ENCODE results near the gene FHDC1.

FHDC1 gene

DNA sequence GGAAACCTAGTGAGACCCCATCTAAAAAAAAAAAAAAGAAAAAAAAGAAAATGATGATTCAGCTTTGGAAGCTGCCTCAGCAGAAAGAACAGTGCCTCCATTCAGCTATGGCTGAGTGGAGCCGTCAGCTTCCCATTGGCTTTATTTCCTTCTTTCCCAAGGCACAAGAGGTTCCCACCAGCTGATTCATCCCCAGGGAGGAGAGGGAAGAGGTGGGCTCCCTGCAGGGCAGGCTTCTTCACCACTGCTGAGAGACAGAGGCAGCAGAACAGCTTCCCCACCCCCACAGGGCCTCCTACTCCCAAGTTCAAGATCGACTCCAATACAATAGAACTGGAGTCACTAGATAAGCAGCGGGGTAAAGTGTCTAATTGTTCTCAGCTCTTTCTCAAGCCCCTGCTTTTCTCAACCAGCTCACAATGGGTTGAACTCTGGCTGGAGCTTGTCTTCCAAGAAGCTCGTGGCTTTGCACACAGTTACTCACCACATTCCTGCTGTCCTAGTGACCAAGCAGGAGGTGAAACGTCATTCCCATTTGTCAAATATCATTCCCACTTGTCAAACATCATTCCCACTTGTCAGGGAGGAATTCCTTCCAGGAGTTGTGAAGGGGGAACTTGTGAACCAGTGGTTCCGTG, 47.8 kb downstream of the FHDC1 start:
- DNase-seq = no peak

DNA sequence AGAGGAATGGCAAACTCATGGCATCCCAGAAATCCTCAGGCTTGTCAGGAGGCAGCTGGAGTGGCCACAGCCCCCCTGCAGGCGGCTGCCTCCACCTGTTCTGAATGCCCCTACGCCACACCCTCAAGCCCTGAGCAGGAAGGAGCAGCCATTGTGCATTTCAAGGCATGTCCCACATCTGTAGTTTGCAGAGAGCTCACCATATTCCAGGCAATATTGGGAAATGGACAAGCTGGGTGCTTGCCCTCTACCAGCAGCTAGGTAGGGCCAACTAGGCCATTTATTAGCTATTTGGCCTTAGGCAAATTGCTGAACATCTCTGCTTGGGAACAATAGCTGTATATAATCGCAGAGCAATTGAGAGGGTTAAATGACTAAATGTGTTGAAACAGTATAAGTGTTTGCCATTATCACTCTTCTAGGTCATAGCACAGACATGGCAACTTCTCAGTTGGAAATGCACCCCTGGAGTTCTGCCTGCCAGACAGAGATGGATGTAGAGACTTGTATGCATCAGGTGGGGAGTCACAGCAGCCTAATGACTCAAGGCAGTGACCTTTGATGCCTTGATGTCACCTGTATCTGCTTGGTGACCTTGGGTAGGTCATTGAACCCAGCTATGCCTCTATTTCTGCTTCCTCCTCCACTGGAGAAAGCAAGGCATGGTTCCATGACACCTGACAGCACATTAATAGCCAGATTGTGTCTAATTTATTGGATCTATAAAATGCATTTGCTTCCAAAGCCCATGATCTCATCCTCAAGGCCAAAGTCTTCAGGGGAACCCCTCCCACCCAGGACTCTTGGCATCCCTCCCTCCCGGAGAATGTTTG, 52.8 kb downstream of the FHDC1 start:
- no peak for DNase-seq

DNA sequence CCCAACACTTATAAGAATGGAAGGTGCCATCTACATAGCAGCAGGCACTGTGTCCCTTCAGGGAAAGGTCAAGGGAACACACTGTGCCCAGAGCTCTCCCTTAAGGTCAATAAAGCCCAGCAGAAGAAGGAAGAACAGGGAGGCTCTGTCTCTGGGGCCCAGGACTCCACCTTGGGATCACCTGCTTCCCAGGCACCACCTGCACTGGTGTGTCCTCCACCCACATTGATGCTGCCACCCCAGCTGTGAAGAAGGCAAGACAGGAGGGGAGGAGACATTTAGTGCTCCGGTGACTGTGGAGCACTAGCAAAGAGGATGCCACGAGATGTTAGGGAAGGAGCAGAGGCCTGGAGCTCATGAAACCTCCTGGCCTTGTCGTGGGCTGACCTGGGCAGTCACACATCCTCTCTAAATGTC, 53.4 kb downstream of the FHDC1 start:
- DNase-seq = no peak

DNA sequence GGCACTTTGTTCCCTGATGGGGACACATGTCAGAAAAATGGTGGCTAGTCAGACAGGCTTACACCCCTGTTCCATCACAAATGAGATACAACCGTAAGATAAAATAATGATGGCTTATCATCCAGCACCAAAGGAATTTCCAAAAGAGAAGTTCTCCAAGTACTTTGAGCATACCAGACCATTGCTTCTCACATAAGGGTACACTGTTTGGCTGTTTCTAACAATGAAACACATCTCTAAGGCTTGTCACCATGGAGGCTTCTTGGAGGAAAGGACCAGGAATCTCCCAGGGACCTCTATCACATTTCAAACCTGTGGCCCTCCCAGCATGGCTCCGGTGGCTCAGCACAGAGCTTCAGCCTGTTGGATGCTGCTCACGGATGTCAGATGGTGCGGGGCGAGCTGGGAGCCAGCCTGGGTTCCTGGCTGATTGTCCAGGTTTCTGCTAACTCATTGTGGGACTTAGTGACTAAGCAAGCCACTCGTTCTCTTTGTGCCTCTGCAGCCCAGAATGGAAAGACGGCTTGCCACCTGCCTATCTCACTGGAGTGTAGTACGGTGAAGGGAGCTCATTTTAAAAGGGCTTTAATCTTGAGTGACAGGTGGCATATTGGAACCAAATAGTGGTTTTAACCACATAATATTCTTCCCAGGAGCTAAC, 54.5 kb downstream of the FHDC1 start:
- peak; percentile 22 for DNase-seq

DNA sequence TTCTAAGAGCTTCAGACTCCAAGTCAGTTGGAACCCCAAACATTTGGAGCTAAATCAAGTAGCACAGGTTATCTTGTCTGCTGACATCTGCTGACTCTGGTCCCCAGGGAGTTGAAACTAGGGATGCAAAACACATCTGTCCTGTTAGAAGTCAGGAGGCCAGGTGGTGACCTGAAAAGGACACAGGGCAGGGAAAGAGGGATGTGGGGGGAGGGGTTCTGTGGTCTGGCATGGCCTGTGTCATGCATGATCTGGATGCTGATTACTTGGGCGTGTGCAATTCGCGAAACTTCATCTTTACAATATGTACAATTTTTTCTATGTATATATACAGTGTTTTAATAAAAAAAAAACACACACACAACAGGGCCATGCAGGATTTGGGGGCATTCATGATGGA, 55.3 kb downstream of the FHDC1 start:
- no peak for DNase-seq

DNA sequence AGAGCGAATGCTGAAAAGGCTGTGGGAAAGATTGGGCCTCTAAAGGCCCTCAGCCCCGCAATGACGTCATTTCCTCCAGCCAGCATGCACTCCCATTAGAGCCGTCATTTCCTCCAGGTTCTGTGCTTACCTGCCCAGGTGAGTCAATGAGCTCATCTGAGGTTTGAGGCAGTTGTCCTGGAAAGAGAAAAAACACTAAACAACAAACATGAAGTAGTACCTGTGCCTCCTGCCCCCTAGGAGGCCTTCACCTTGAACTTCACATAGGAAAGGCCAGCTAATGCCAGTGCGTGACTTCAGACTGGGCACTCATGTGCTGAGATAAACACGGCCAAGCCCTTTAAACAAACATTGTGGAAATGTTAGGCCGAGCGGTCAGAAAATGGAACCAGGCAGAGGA, 55.9 kb downstream of the FHDC1 start:
- DNase-seq = peak; percentile 8

DNA sequence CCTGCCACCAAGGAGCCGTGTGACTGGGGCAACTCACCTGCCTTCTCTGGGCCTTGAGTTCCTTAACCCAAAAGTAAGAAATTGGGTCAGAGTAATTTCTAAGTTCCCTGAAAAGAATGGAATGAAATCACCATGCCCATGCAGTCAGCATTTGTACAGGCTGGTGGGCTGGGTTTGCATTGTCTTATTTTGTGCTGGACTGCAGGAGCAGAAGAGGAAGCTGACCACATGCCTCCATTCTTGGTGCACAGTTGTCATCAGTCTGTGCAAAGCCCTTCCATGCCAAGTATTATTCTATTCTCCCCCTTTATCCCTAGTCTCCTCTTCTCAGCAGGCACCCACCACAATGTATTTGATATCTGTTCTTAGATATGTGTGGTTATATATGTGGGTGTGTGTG, 56.3 kb downstream of the FHDC1 start:
- DNase-seq = no peak

DNA sequence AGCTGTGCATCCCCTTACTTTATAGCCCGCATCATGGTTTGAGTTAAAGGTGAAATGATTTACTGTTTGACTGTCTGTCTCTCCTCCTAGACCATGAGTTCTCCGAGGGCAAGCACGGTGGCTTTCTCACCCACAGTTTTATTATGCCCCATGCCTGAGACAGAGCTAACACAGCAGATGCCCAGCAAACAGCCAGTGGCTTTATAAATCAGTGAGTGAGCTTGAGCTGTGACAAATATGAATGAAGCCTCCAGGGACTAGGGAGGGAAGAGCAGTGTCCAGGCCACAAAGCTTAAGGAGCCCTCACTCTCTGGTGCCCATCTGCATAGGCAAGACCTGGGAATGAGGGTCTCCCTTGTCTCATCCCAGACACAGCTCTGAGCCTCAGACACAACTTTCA, 57.9 kb downstream of the FHDC1 start:
- no peak for DNase-seq

DNA sequence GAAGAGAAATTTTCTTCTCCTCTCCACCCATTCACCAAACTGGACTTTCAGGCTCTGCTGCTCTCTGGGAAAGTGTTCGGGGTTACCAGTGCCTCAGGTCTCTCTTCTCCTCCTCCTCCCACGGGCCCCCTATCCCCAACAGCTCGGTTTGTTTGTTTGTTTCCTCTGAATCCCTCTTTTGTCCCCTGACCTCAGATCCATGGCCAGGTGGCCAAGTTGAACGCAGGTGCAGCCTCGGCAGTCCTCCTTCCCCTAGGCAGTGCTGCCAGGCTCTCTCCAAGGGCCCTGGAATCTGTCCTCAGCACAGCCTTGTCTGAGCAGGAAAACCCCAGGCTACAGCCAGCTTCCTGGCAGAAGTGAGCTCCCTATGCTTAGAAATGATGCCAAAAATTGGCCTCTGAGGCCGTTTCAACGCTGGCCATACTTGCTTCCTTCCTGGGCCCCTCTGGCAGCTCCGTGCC, 60.0 kb downstream of the FHDC1 start:
- no peak for DNase-seq

DNA sequence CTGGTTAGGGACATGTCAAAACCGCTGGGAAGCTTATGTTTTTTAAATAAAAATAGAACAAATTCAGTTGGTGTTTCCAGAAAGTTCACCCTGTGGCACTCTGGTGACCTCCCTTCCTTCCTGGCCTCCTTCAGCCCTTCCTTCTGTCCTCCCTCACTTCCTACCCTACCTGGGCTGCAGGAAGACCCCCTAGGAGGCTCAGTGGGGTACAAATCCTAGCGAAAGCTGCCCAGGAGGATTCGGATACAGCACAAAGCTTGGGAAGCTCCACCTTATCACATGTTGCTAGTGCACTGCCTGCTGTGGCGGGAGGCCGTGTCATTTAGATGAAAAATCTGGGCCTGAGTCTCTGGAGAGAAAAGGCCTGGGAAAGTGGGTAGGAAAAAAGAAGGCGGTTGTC, 60.5 kb downstream of the FHDC1 start:
- DNase-seq = no peak

DNA sequence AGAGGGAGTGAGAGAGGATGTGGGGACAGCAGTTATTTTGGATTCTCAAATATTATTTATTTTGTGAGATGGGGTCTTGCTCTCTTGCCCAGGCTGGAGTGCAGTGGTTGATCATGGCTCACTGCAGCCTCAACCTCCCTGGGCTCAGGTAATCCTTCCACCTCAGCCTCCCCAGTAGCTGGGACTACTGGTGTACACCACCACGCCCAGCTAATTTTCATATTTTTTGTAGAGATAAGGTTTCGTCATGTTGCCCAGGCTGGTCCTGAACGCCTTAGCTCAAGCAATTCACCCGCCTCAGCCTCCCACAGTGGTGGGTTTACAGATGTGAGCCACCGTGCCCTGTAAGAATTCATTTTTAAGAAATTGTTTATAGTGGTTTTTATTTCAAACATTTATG, 61.2 kb downstream of the FHDC1 start:
- no peak for DNase-seq

DNA sequence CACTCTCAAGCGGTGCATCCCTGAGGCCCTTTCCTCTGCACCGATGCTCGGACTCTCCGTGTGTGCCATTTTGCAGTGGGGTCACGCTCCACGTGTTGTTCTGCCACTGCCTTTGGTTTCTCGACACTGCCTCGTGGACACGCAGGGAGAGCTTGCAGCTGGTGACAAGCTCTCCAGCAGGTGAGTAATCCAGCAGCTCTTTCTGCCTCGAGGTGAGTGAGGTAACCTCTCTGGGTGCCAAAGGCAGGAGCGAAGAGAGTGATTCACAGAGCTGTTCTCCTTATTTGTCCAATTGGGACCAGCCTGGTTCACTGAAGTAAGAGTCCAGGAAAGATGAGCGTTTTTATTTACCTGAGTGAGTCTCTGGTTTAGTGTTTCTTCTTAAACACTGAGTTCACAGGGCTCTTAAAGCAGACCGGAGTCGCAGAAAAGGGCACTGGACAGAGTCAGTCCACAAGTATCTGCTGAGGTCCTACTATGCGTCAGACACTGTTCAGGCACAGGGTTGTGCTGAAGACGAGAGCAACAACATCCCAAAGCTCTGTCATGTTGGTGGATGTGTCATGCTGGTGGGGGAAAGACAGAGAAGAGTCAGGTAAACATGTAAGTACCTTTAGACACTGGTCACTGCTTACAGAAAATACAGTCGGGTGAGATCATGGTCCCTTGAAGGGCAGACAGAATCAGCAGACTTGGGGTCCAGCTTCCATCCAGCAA, 61.8 kb downstream of the FHDC1 start:
- no peak for DNase-seq

DNA sequence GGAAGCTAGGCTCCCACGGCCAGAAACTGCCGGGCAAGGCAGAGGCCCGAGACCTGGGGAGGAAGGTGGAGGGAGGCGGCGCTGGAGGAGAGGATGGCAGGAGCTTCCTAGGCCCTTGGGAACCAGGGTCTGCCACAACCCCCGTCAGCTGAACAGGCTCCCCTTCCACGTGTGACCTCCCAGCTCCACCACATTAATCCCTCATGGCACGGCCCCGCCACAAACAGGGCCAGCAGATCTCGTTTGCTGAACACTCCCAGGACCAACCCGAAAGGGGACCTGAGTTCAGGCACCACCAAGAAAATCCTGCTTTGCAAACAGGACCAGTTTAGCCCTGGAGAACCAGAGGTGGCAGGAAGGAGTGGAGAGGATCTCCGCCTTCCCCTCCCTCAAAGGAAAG, 62.7 kb downstream of the FHDC1 start:
- no peak for DNase-seq

DNA sequence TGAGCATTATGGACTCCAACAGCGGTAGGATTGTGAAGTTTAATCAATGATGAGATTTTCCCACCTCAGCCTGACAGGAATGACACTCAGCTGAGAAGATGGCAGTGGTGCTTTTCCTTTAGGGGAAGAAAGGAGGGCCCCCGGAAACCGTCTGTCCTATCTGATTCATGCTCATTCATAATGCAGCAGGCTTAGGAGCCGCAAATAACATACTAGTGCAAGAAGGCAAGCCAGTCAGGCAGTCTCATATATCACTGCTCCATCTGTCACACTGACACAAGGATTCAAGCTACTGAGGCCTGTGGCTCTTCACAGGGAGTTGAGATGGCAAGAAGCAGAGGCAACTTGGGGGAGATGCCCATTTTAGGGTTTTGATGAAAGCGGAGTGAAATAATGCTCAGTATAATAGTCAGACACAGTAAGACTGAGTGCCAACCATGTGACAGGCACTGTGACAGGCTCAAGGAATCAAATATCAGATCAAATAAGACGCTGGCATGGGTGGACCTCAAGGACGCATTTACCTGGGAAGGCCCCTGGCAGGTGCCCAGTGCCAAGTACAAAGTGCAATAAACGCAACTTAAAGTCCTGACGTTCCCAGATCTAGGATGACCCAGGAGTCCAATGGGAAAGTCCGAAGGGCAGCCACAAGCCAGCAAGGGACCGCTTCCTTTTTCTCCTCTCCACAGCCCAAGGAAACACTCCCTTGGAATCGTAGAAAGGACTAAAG, 63.4 kb downstream of the FHDC1 start:
- DNase-seq = no peak

DNA sequence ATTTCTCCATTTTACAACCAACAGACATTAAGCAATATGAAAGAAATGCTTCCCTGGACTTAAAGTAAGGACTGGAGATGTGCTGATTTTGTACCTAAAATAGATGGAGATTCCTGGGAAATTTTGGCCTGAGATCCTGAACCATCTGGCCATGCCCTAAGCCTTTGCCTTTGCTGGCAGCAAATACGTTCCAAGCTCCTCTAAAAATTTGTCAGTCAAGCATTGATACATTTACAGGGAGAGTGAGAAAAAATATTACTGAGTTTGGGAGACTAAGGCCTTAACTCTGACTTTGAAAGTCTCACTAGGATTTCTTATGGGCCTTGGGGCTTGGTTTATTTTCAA, 63.9 kb downstream of the FHDC1 start:
- no peak for DNase-seq

DNA sequence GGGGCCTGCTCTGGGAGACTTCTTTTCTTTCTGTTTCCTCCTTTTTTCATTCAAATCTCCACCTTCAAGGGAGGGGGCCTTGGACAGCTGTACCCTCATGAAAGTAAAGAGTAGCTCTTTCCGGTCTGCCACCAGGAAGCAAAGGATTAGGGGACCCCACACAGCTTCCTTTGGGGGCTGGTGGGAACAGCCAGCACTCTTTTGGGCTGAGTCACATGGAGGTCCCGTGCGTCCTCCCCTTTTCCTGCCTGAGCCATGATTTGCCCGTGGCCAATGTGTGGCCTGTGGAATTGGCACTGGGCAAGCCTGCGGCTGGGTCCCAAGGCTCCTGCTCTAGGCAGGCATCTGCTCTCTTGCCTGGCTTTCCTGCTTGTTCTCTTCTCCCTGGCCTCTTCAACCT, 65.5 kb downstream of the FHDC1 start:
- DNase-seq = no peak

DNA sequence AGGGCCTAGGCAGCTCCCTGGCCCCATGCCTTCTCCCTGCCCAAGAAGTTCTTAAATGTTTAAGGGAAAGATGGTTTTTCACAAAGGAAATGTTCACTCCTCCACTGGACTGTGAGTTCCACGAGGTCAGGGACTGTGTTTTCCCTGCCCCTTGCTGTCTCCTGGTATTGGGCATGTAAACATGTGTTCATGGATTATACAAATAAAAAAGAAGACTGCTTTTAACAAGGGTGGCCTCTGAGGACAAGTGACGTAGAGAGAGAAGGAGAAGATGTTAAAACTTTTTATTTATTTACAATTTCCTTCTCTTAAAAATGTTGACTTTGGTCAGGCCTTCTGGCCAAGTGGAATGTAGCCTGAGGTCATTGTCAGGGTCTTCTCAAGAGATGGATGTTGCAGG, 66.0 kb downstream of the FHDC1 start:
- no peak for DNase-seq

DNA sequence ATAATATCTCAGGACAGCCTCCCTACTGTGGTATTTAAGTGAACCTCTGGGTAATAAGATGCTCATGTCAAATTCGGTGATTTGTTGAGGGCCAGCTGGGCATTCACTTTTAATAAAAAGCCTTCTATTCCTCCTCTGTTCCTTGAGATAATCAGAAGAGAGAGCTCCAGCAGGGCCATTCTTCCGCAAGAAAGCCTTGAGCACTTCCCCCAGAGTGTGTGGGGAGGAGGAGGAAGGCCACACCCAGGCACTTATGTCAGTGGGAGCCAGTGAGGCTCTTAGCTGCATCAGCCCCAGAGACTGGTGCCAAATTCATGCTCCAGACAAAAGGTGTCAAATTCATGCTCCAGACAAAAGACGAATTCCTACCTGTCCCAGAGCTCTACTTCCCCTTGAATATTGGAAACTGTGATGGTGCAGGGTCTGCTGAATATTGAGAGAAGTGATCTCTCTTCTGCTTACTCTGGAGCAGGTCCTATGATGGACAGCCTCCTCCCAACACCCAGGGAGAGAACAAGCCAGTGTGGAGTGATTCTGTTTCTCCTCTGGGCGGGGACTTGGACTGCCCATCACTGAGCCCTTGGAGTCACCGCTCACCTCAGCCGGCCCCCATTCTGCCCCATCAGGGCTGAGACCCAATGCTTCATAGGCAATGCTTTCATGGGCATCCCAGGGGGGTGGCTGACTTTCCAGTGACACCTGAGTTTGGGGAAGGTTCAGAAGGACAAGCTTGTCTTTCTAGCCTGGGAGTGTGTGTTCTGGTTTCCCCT, 68.1 kb downstream of the FHDC1 start:
- DNase-seq = no peak

DNA sequence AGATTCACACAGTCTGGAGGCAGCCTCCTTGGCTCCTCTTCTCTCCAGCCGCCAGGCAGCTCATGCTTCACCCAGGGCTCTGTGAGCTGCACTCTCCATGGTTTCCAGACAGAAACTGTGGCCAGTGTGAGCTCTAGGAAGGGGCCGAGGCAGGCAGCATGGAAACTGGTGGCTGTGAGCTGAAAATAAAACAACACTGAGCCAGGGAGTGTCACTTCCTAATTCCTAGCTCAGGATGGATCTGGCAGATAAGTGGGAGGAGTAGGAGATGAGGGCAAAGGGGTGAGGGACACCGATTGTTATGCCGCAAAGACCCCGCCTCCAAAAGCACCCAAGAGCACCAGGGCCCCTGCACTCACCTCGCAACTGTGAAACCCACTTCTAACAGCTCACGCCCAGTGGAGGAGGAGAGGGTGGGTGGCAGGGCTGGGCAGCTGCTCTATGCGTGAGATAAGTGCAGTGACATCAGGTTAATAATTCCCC, 69.8 kb downstream of the FHDC1 start:
- no peak for DNase-seq

DNA sequence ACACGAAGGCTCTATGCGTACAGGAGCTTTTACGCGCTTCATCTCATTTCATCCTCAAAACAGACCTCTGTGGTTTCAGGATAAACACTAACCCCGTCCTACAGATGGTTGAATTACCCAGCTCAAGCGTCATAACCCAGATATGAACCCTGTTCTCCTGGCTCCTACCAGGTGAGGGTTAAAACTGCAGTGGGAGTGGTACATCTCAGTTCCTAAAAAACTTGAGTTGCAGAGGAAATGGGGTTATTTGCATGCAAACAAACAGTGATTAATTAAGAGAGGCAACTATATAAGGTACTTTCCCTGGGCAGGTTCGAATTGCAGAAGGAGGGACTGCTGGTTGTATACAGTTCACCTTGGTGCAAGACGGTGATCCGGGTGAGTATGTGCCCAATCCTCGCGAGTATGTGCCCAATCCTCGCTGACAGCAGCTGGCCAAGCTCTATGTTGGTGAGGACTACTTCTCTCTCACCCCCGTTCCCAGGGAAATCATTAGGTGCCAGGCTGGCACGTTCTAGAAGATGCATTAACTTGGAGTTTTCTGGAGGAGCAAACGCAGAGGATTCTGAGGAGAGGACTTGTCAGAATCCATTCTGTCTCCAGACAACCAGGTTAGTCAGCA, 72.6 kb downstream of the FHDC1 start:
- no peak for DNase-seq

DNA sequence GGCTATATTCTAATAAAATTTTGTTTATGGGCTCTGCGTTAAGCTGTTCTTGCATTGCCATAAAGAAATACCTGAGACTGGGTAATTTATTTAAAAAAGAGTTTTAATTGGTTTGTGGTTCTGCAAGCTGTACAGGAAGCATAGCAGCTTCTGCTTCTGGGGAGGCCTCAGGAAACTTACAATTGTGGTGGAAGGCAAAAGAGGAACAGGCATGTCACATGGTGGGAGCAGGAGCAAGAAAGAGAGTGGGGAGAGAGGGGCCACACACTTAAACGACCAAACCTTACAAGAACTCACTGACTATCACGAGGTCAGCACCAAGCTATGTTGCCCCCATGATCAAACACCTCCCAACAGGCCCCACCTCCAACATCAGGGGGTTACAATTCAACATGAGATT, 74.0 kb downstream of the FHDC1 start:
- DNase-seq = no peak
